HCT116 (cell line): ENCODE measurements around the gene SRGN. TPM values are rescaled to one million over a fixed set of nuclear protein-coding genes. Genes with fewer than 3 reads are reported as not detected.

Experiments used
- ATAC-seq: fragments of 200-7000 bp; cut with Tn5 transposase; 2 replicates; pipeline ENCODE4 v1.9.1; 2020; ENCODE audit warnings: mild to moderate bottlenecking, moderate library complexity
- BruUV-seq: library from RNA; stranded (reverse); fragments of 400-500 nt; replicated peaks from 2 replicates; lab custom pipeline; 2021; lab: Mats Ljungman, UMichigan
- CTCF ChIA-PET: fragments of 300-600 bp; sonication (Branson Sonifier 250); formaldehyde crosslinking; loops from one replicate; lab custom pipeline; 2021; ENCODE audit warnings: antibody characterized with exemption; lab: Charles Lee
- POLR2A ChIA-PET: fragments of 300-600, 350-600 bp; sonication (Branson Sonifier 250); formaldehyde crosslinking; loops from one replicate; lab custom pipeline; 2021; ENCODE audit warnings: antibody characterized with exemption; lab: Charles Lee
- RAD21 ChIA-PET, 2 experiments: fragments of 300-600 bp; sonication (Branson Sonifier 250); formaldehyde crosslinking; loops; one replicate each; lab custom pipeline; 2023; ENCODE audit warnings: low total read pairs in 2 of 2; ENCODE audit not compliant: uncharacterized antibody in 2 of 2, unreplicated experiment in 2 of 2, low non-redundant PET in 1 of 2; lab: Charles Lee
- DNase-seq: peaks from one replicate; pipeline ENCODE4 v3.0.0-alpha.2; 2010; ENCODE audit warnings: low read depth, low spot score
- H2AFZ ChIP-seq: fragments of 200-600 bp; shearing (Covaris generic), sonication (generic); 2 replicates; pipeline ENCODE4 v1.6.1; 2017; ENCODE audit warnings: low read depth, mixed run types, mixed read lengths, antibody characterized with exemption, low read length; ENCODE audit not compliant: poor library complexity, severe bottlenecking
- H3K27ac ChIP-seq: 2 replicates; pipeline ENCODE4 v1.5.1; 2012; ENCODE audit warnings: low read depth, low read length
- H3K27me3 ChIP-seq: fragments of 200-600 bp; sonication (generic); 2 replicates; pipeline ENCODE4 v1.6.1; 2016; ENCODE audit warnings: mixed run types, low read length, mixed read lengths; ENCODE audit not compliant: insufficient read depth
- H3K36me3 ChIP-seq, 2 experiments: fragments of 200-500 bp in 1 of 2; fragments of 200-600 bp in 1 of 2; sonication (Bioruptor generic) in 1 of 2; sonication (generic) in 1 of 2; 2 replicates each; pipeline versions ENCODE4 v1.5.1 to v1.6.1; 2014 to 2016; ENCODE audit warnings: low read length in 2 of 2, inconsistent platforms in 1 of 2, mixed read lengths in 1 of 2, mixed run types in 1 of 2; ENCODE audit not compliant: insufficient read depth in 2 of 2, control insufficient read depth in 1 of 2
- H3K4me1 ChIP-seq, 2 experiments: fragments of 200-600 bp in 1 of 2; sonication (generic) in 1 of 2; 2 replicates each; pipeline versions ENCODE4 v1.5.1 to v1.6.1; 2012 to 2017; ENCODE audit warnings: low read length in 2 of 2, inconsistent platforms in 1 of 2, mild to moderate bottlenecking in 1 of 2, mixed read lengths in 1 of 2, mixed run types in 1 of 2, moderate library complexity in 1 of 2; ENCODE audit not compliant: insufficient read depth in 2 of 2, control insufficient read depth in 1 of 2
- H3K4me2 ChIP-seq: fragments of 200-600 bp; sonication (generic); 2 replicates; pipeline ENCODE4 v1.6.1; 2017; ENCODE audit warnings: mixed run types, low read length, mixed read lengths
- H3K4me3 ChIP-seq, 2 experiments: fragments of 200-600 bp in 1 of 2; sonication (generic) in 1 of 2; replicated peaks in 1 of 2; 2 replicates each; pipeline ENCODE4 v1.5.1; 2011 to 2016; ENCODE audit warnings: low read length in 2 of 2, control low read depth in 1 of 2, low read depth in 1 of 2, mild to moderate bottlenecking in 1 of 2, mixed read lengths in 1 of 2, mixed run types in 1 of 2
- H3K79me2 ChIP-seq: fragments of 200-600 bp; sonication (generic); 2 replicates; pipeline ENCODE4 v1.6.1; 2017; ENCODE audit warnings: mild to moderate bottlenecking, mixed run types, low read length, moderate library complexity, mixed read lengths; ENCODE audit not compliant: insufficient read depth
- H3K9ac ChIP-seq: fragments of 200-600 bp; sonication (generic); 2 replicates; pipeline ENCODE4 v1.6.1; 2016; ENCODE audit warnings: low read length, mixed read lengths
- H3K9me2 ChIP-seq: fragments of 200-600 bp; sonication (generic), shearing (Covaris generic); 2 replicates; pipeline ENCODE4 v1.6.1; 2017; ENCODE audit warnings: mixed run types, mild to moderate bottlenecking, moderate library complexity; ENCODE audit not compliant: insufficient read depth
- H3K9me3 ChIP-seq, 2 experiments: fragments of 200-500 bp in 1 of 2; fragments of 200-600 bp in 1 of 2; sonication (Bioruptor generic) in 1 of 2; sonication (generic) in 1 of 2; 2 replicates each; pipeline ENCODE4 v1.6.1; 2014 to 2017; ENCODE audit warnings: low read length in 2 of 2, mixed read lengths in 2 of 2, inconsistent platforms in 1 of 2, low read depth in 1 of 2, mild to moderate bottlenecking in 1 of 2, mixed run types in 1 of 2, moderate library complexity in 1 of 2; ENCODE audit not compliant: control insufficient read depth in 1 of 2, insufficient read depth in 1 of 2
- H4K20me1 ChIP-seq: fragments of 200-600 bp; sonication (generic), shearing (Covaris generic); 2 replicates; pipeline ENCODE4 v1.6.1; 2017; ENCODE audit warnings: mixed run types, mild to moderate bottlenecking, moderate library complexity; ENCODE audit not compliant: insufficient read depth
- ATF3 ChIP-seq: IDR thresholded peaks from 2 replicates; pipeline ENCODE4 v1.6.1; 2012
- CBX3 ChIP-seq: IDR thresholded peaks from 2 replicates; pipeline ENCODE4 v1.6.1; 2012; ENCODE audit warnings: low read depth
- CEBPB ChIP-seq: IDR thresholded peaks from 2 replicates; pipeline ENCODE4 v1.6.1; 2012; ENCODE audit warnings: low read depth
- ELF1 ChIP-seq: IDR thresholded peaks from 2 replicates; pipeline ENCODE4 v1.6.1; 2012; ENCODE audit warnings: low read depth, borderline replicate concordance
- EZH2 ChIP-seq: fragments of 200-600 bp; sonication (generic); IDR thresholded peaks from 2 replicates; pipeline ENCODE4 v1.6.1; 2017; ENCODE audit warnings: antibody characterized with exemption, mixed run types
- EZH2phosphoT487 ChIP-seq: fragments of 200-600 bp; IDR thresholded peaks from 2 replicates; pipeline ENCODE4 v1.6.1; 2018; ENCODE audit warnings: antibody characterized with exemption, borderline replicate concordance
- FOSL1 ChIP-seq: IDR thresholded peaks from 2 replicates; pipeline ENCODE4 v1.6.1; 2012; ENCODE audit warnings: low read depth
- JUND ChIP-seq: IDR thresholded peaks from 2 replicates; pipeline ENCODE4 v1.6.1; 2012
- POLR2A ChIP-seq: IDR thresholded peaks from 2 replicates; pipeline ENCODE4 v1.7.0; 2011; ENCODE audit warnings: borderline replicate concordance; ENCODE audit not compliant: insufficient read depth, insufficient read length; ENCODE audit errors: extremely low read depth
- POLR2AphosphoS5 ChIP-seq: IDR thresholded peaks from 2 replicates; pipeline ENCODE4 v1.6.1; 2011; ENCODE audit warnings: mild to moderate bottlenecking, low read depth, low read length, moderate library complexity
- RAD21 ChIP-seq: IDR thresholded peaks from 2 replicates; pipeline ENCODE4 v1.6.1; 2012; ENCODE audit warnings: low read depth, mild to moderate bottlenecking
- REST ChIP-seq: IDR thresholded peaks from 2 replicates; pipeline ENCODE4 v1.6.1; 2012; ENCODE audit warnings: low read depth
- SIN3A ChIP-seq: IDR thresholded peaks from 2 replicates; pipeline ENCODE4 v1.6.1; 2012; ENCODE audit warnings: low read depth
- SP1 ChIP-seq: IDR thresholded peaks from 2 replicates; pipeline ENCODE4 v1.6.1; 2012; ENCODE audit warnings: low read depth
- SRF ChIP-seq: IDR thresholded peaks from 2 replicates; pipeline ENCODE4 v1.6.1; 2012; ENCODE audit warnings: low read depth
- TCF7L2 ChIP-seq: IDR thresholded peaks from 2 replicates; pipeline ENCODE4 v1.7.0; 2011; ENCODE audit warnings: borderline replicate concordance, inconsistent platforms; ENCODE audit not compliant: insufficient read depth, insufficient read length; ENCODE audit errors: extremely low read depth
- ZBTB33 ChIP-seq: IDR thresholded peaks from 2 replicates; pipeline ENCODE4 v1.6.1; 2011; ENCODE audit warnings: mild to moderate bottlenecking, low read length, moderate library complexity; ENCODE audit not compliant: insufficient replicate concordance; ENCODE audit errors: extremely low read depth
- ZFX ChIP-seq: fragments of 450-650 bp; IDR thresholded peaks from 2 replicates; pipeline ENCODE4 v1.6.1; 2017
- ZNF274 ChIP-seq: fragments of 200-500 bp; sonication (Bioruptor generic); IDR thresholded peaks from 2 replicates; pipeline ENCODE4 v1.6.1; 2014; ENCODE audit warnings: mild to moderate bottlenecking, low read depth, low read length, inconsistent platforms
- intact Hi-C: fragments of 100-400 bp; cut with micrococcal nuclease; formaldehyde crosslinking; loops from 2 replicates; pipeline ENCODE4 v1.10.0; 2022
- total RNA-seq: library from RNA; stranded (reverse); gene quantifications from one replicate; pipeline ENCODE4 v1.2.1, GENCODE V29; 2021; ENCODE audit not compliant: unreplicated experiment
- TF ChIP-seq, protein P1 (sequence below), 3 experiments: fragments of 200-600 bp in 1 of 3; sonication (generic) in 1 of 3; IDR thresholded peaks in 2 of 3; conservative IDR thresholded peaks in 1 of 3; 2 replicates each; pipeline ENCODE4 v1.5.1; 2012 to 2017; ENCODE audit warnings: low read depth in 2 of 3, low read length in 2 of 3, antibody characterized with exemption in 1 of 3, borderline replicate concordance in 1 of 3, control low read depth in 1 of 3, mild to moderate bottlenecking in 1 of 3, mixed read lengths in 1 of 3, mixed run types in 1 of 3, moderate library complexity in 1 of 3; ENCODE audit not compliant: insufficient read depth in 1 of 3

The SRGN gene
- total RNA-seq, 1 experiment from 2014 or later: 1.8 TPM

DNA sequence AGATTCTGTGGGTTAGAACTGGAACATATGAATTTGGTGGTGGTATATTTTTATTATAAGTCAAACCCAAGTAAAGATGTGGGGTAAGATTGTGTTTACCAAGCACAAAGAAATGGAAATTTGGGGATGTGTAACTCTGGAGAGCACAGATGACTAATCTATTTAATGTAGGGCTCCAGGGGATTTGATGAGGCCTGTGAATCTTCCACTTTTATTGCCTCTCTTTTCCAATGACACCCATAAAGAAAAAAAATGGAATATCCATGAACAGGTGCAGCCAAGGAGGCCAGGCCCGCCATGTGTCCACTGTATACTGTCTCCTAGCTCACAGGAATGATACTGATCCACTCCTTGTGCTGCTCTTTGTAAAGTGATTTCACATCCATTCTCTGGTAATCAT lies 2.8 kb downstream of the SRGN start:
- H3K4me1 ChIP-seq: peaks cover 0 to 2% of the 10 kb centered on the region in 2 experiments; a peak in 2 of 4 replicates

More for the DNA sequence above, 2.8 kb downstream of the SRGN start:
- no peaks in the 10 kb centered on the region for H3K9me2 ChIP-seq
- no peaks in the 10 kb centered on the region for H3K36me3 ChIP-seq
- DNase-seq (no peak), ATAC-seq (no peak)
- H3K9ac ChIP-seq: no peak overlapping the region
- no peak for TF ChIP-seq SP1
- TF ChIP-seq CEBPB: no peak
- no peak for TF ChIP-seq REST
- TF ChIP-seq FOSL1: no peak
- TF ChIP-seq ZBTB33: no peak
- no peak for TF ChIP-seq EZH2
- TF ChIP-seq ELF1: no peak
- no peak for TF ChIP-seq POLR2A
- TF ChIP-seq EZH2phosphoT487: no peak
- TF ChIP-seq ZFX: no peak
- no peak for TF ChIP-seq SRF
- TF ChIP-seq RAD21: no peak
- no peak for TF ChIP-seq JUND
- TF ChIP-seq SIN3A: no peak
- no peak for TF ChIP-seq ATF3
- no peak for TF ChIP-seq POLR2AphosphoS5
- no peak for TF ChIP-seq CBX3
- TF ChIP-seq, protein P1, sequence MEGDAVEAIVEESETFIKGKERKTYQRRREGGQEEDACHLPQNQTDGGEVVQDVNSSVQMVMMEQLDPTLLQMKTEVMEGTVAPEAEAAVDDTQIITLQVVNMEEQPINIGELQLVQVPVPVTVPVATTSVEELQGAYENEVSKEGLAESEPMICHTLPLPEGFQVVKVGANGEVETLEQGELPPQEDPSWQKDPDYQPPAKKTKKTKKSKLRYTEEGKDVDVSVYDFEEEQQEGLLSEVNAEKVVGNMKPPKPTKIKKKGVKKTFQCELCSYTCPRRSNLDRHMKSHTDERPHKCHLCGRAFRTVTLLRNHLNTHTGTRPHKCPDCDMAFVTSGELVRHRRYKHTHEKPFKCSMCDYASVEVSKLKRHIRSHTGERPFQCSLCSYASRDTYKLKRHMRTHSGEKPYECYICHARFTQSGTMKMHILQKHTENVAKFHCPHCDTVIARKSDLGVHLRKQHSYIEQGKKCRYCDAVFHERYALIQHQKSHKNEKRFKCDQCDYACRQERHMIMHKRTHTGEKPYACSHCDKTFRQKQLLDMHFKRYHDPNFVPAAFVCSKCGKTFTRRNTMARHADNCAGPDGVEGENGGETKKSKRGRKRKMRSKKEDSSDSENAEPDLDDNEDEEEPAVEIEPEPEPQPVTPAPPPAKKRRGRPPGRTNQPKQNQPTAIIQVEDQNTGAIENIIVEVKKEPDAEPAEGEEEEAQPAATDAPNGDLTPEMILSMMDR (IDR thresholded peaks at IDR 0.05 in 2 of 3, conservative IDR thresholded peaks at IDR 0.05 in 1 of 3; ENCODE audit: borderline replicate concordance in 1 of 3, insufficient read depth in 1 of 3, low read depth in 2 of 3, low read length in 2 of 3): no peak
- no peak for TF ChIP-seq TCF7L2
- no peak for TF ChIP-seq ZNF274
- intact Hi-C loops: loop anchor here (5.0 kb wide), 1 partner anchor 298 kb away; no protein-coding TSS in a partner anchor
- POLR2A ChIA-PET: no interaction called here
- CTCF ChIA-PET: interaction anchor here (2.9 kb wide), 1 partner anchor 86 kb away, joined by 13 read pairs; no protein-coding TSS in a partner anchor
- no peak overlapping the region for H3K4me3 ChIP-seq
- no peaks in the 10 kb centered on the region for H3K9me3 ChIP-seq
- no peaks in the 10 kb centered on the region for H3K79me2 ChIP-seq
- no peak overlapping the region for H3K27ac ChIP-seq
- no peaks in the 10 kb centered on the region for H3K27me3 ChIP-seq
- no peaks in the 10 kb centered on the region for H4K20me1 ChIP-seq
- RAD21 ChIA-PET: no interaction called here
- BruUV-seq: no TSS peak
- no peak overlapping the region for H3K4me2 ChIP-seq
- H2AFZ ChIP-seq: no peak overlapping the region
